TTC549 (cell line): Measurements from ENCODE around the gene GOPC.
A peak's percentile ranks its signal among the peaks of the same experiment; 100 is the strongest.

Experiments
- FAIRE-seq: peaks from 2 replicates; lab custom pipeline; 2012; peaks lifted over from hg19 to GRCh38; lab: Jason Lieb, UNC

Gene GOPC

GRCh38 chr6:117595099-117595923 is 7.0 kb downstream of the GOPC start:
- FAIRE-seq, result no peak

GRCh38 chr6:117592983-117593759 is 9.1 kb downstream of the GOPC start:
- no peak for FAIRE-seq

- FAIRE-seq, result no peak
These were observed 10.9 kb downstream of the GOPC start for GRCh38 chr6:117591405-117591804.

GRCh38 chr6:117590447-117590846 is 11.9 kb downstream of the GOPC start:
- no peak for FAIRE-seq

GRCh38 chr6:117585647-117586046 is 16.7 kb downstream of the GOPC start:
- no peak for FAIRE-seq

GRCh38 chr6:117574198-117574597 is 28.1 kb downstream of the GOPC start:
- FAIRE-seq, result no peak

GRCh38 chr6:117573006-117573680 is 29.2 kb downstream of the GOPC start:
- FAIRE-seq, result no peak

GRCh38 chr6:117568831-117569410 is 33.4 kb downstream of the GOPC start:
- no peak for FAIRE-seq

GRCh38 chr6:117568247-117568646 is 34.1 kb downstream of the GOPC start:
- no peak for FAIRE-seq

GRCh38 chr6:117564681-117565080 is 37.6 kb downstream of the GOPC start:
- no peak for FAIRE-seq

- no peak for FAIRE-seq
These were observed 41.2 kb downstream of the GOPC start for GRCh38 chr6:117561128-117561527.

- no peak for FAIRE-seq
These were observed 43.0 kb downstream of the GOPC start for GRCh38 chr6:117559299-117559698.

GRCh38 chr6:117558818-117559217 is 43.5 kb downstream of the GOPC start:
- FAIRE-seq, result no peak

GRCh38 chr6:117557951-117558350 is 44.4 kb downstream of the GOPC start:
- no peak for FAIRE-seq

GRCh38 chr6:117555882-117556498 is 46.3 kb downstream of the GOPC start:
- peak; percentile 85 for FAIRE-seq

- FAIRE-seq, result no peak
These were observed 47.0 kb downstream of the GOPC start for GRCh38 chr6:117555262-117555849.

GRCh38 chr6:117553142-117553541 is 49.2 kb downstream of the GOPC start:
- FAIRE-seq, result no peak

GRCh38 chr6:117552618-117553017 is 49.7 kb downstream of the GOPC start:
- no peak for FAIRE-seq

GRCh38 chr6:117550618-117551242 is 51.6 kb downstream of the GOPC start:
- no peak for FAIRE-seq

- FAIRE-seq, result no peak
These were observed 52.2 kb downstream of the GOPC start for GRCh38 chr6:117550078-117550600.

- no peak for FAIRE-seq
These were observed 52.7 kb downstream of the GOPC start for GRCh38 chr6:117549611-117550010.
